Lower leg skin (tissue), 4 donors: Measurements from ENCODE around the gene NFU1. TPM values are rescaled to one million over a fixed set of nuclear protein-coding genes. Genes with fewer than 3 reads are reported as not detected.
A peak's percentile ranks its signal among the peaks of the same experiment; 100 is the strongest.
"Not testable (repeated sequence)": the region's sequence is repeated elsewhere in the genome, so short reads cannot be mapped to it uniquely, and the experiment has no call there.

Experiments
- DNase-seq, 2 donors: peaks; one replicate each; pipeline ENCODE4 v3.0.0-alpha.2; 2019; ENCODE audit warnings: low spot score in 2 of 2
- H3K4me3 ChIP-seq: fragments of 200-600 bp; sonication (generic); 2 replicates; pipeline ENCODE4 v1.5.1; 2017; ENCODE audit warnings: mild to moderate bottlenecking, low read depth; ENCODE audit not compliant: poor library complexity, severe bottlenecking
- POLR2A ChIP-seq, 2 donors: fragments of 450-650 bp; IDR thresholded peaks; one replicate each; pipeline ENCODE4 v1.6.1; 2016 to 2017; ENCODE audit warnings: antibody characterized with exemption in 2 of 2, mild to moderate bottlenecking in 1 of 2, moderate library complexity in 1 of 2
- WGBS, 2 donors: methylation state at CpG; one replicate each; pipeline ENCODE4 v1.1.5; 2018; 5-methylcytosine and 5-hydroxymethylcytosine counted together
- intact Hi-C: fragments of 100-400 bp; cut with DNase I; formaldehyde crosslinking; loops from one replicate; pipeline ENCODE4 v1.15.0; 2023; ENCODE audit warnings: low total_unique reads
- total RNA-seq, 4 donors: library from RNA; depleted of rRNA; stranded (reverse); fragments of >200 nt; gene quantifications; one replicate each; pipeline ENCODE4 v1.1.0, GENCODE V29; 2016
- TF ChIP-seq, protein P1 (sequence below), 3 donors: fragments of 450-650 bp; IDR thresholded peaks; one replicate each; pipeline ENCODE4 v1.5.1; 2016; ENCODE audit warnings: antibody characterized with exemption in 3 of 3, mild to moderate bottlenecking in 3 of 3, moderate library complexity in 2 of 3

The NFU1 gene
- total RNA-seq, 4 donors from 2014 or later, result 12.8 to 28.1 (median 17.9) TPM

DNA sequence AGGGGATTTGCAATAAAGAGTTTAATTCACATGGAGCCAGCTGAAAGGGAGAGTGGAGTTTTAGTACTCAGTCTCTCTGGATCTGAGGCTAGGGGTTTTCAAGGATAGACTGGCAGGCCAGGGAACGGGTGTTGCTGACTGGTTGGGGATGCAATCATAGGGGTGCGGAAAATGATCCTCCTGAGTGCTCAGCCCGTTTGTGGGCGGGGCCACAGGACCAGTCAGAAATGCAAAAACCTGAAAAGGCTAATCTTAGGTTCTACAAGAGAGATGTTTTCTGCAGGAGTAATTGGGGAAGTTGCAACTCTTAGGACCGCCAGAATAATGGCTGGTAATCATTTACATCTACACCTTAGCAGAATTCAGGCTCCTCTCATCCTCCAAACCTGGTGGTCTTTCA lies 2.5 kb downstream of the NFU1 start:
- TF ChIP-seq POLR2A (IDR thresholded peaks at IDR 0.05), result no peak
- TF ChIP-seq, protein P1, sequence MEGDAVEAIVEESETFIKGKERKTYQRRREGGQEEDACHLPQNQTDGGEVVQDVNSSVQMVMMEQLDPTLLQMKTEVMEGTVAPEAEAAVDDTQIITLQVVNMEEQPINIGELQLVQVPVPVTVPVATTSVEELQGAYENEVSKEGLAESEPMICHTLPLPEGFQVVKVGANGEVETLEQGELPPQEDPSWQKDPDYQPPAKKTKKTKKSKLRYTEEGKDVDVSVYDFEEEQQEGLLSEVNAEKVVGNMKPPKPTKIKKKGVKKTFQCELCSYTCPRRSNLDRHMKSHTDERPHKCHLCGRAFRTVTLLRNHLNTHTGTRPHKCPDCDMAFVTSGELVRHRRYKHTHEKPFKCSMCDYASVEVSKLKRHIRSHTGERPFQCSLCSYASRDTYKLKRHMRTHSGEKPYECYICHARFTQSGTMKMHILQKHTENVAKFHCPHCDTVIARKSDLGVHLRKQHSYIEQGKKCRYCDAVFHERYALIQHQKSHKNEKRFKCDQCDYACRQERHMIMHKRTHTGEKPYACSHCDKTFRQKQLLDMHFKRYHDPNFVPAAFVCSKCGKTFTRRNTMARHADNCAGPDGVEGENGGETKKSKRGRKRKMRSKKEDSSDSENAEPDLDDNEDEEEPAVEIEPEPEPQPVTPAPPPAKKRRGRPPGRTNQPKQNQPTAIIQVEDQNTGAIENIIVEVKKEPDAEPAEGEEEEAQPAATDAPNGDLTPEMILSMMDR (IDR thresholded peaks at IDR 0.05), result no peak
- DNase-seq, result peak in 1 of 2 donors; percentile 56
- H3K4me3 ChIP-seq, result no peak overlapping the region
- intact Hi-C loops, result no loop called here
- WGBS, 2 donors, result 76 to 78% methylated on average over 5 of the region's 5 CpGs

DNA sequence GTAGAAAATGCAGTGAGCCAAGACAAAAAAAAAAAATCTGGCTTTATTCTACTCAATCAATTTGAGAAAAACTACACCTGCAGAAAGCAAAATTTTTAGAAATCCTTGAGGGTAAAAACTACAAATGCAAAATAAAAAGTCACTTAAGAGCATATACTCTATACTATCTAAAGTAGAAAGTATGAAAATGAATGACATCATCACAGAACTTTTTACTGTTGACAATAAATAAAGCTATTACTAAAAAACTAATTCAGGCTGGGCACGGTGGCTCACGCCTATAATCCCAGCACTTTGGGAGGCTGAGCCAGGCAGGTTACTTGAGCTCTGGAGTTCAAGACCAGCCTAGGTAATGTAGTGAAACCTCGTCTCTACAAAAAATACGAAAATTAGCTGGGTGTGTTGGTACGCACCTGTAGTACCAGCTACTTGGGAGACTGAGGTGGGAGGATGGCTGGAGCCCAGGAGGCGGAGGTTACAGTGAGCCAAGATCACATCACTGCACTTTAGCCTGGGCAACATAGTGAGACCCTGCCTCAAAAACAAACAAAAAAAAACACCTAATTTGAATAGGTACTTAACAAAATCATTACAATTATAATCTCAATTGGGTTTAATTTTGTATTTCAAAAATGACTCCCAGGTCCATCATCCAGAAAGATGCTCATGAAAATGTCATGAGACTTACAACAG lies 7.6 kb downstream of the NFU1 start:
- peak in 1 of 2 donors; percentile 42 for DNase-seq
- TF ChIP-seq POLR2A (IDR thresholded peaks at IDR 0.05), result no peak
- TF ChIP-seq, protein P1 (IDR thresholded peaks at IDR 0.05), result no peak
- no peak overlapping the region for H3K4me3 ChIP-seq
- 89 to 93% methylated on average over 6 of the region's 6 CpGs for WGBS, 2 donors
- intact Hi-C loops, result no loop called here

DNA sequence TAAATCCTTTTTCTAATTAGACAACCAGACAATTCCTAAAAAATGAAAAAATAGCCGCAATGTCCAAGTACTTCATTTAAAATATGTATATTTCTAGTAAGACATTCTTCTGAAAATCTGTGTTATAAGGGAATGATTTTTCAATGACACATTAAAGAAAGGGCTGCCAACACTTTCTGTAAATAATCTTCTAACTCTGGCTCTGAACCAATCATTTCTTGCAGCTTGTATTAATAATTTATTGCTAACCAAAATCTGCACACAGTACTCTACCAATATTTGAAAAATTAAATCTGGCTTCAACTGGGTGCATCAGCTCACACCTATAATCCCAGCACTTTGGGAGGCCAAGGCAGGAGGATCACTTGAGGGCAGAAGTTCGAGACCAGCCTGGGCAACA lies 8.3 kb downstream of the NFU1 start:
- no peak for TF ChIP-seq POLR2A (IDR thresholded peaks at IDR 0.05)
- TF ChIP-seq, protein P1 (IDR thresholded peaks at IDR 0.05), result no peak
- WGBS, 2 donors, result 77 to 80% methylated on average over 2 of the region's 2 CpGs
- intact Hi-C loops, result no loop called here
- no peak for DNase-seq
- no peak overlapping the region for H3K4me3 ChIP-seq

DNA sequence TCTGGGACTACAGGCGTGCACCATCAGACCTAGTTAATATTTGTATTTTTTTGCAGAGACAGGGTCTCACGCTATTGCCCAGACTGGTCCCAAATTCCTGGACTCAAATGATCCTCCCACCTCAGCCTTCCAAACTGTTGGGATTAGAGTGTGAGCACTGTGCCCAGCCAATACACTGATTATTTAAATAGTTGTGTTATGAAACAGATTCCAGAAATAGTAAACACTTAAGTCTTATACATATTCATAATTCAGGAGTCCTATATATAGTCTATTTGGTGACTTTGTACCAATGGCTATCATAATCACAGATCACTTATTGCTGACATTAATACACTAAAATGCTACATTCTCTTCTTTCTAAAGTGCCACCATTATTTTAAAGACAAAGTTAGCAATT lies 12.8 kb downstream of the NFU1 start:
- intact Hi-C loops, result no loop called here
- TF ChIP-seq, protein P1 (IDR thresholded peaks at IDR 0.05), result no peak

DNA sequence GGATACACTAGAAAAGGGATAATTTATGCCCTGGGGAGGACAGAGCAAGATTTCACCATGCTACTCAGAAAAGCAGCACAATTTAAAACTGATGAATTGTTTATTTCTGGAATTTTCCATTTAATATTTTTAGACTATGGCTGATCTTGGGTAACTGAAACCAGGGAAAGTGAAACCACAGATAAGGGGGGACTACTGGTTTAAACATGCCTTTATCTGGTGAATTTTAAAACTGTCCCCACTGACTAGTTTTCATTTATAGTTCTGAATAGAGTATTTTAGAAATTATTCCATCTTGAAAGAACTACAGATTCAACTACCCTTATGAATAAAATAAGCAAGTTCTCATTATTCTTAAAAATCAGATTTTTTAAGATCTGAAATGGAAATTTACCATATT lies 15.0 kb downstream of the NFU1 start:
- TF ChIP-seq, protein P1 (IDR thresholded peaks at IDR 0.05), result no peak
- no peak for TF ChIP-seq POLR2A (IDR thresholded peaks at IDR 0.05)
- intact Hi-C loops, result no loop called here

More for the DNA sequence above, 12.8 kb downstream of the NFU1 start:
- DNase-seq, result no peak
- 90 to 97% methylated on average over 2 of the region's 2 CpGs for WGBS, 2 donors
- no peak overlapping the region for H3K4me3 ChIP-seq

DNA sequence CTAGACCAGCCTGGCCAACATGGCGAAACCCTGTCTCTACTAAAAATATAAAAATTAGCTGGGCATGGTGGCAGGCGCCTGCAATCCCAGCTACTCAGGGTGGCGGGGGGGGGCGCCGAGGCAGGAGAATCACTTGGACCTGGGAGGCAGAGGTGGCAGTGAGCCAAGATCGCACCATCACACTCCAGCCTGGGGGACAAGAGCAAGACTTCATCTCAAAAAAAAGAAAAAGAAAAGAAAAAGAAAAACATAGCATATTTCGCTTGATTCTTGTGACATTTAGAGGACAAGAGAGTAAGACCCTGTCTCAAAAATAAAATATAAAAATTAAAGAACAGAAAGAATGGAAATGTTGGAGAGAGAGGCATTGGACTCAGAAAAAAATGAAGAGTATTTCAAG lies 18.1 kb downstream of the NFU1 start:
- 94 to 97% methylated on average over 7 of the region's 7 CpGs for WGBS, 2 donors
- H3K4me3 ChIP-seq, intact Hi-C loops, DNase-seq: not testable (repeated sequence)

More for the DNA sequence above, 15.0 kb downstream of the NFU1 start:
- no peak overlapping the region for H3K4me3 ChIP-seq
- DNase-seq, result no peak
